SK-N-SH treated with all-trans-retinoic acid at 6 μM for 48 hours (cell line): ENCODE measurements around the gene ABCA3.

Source experiments
- ATAC-seq: fragments of 200-7000 bp; cut with Tn5 transposase; 3 replicates; pipeline ENCODE4 v1.9.1; 2020; ENCODE audit warnings: mild to moderate bottlenecking, moderate library complexity
- ARNTL ChIP-seq: fragments of 450-650 bp; formaldehyde crosslinking; IDR thresholded peaks from 2 replicates; pipeline ENCODE4 v1.5.0; 2020; ENCODE audit warnings: low read depth, mild to moderate bottlenecking, moderate library complexity, borderline replicate concordance
- BACH2 ChIP-seq: fragments of 250-450 bp; sonication (Bioruptor Pico); IDR thresholded peaks from 2 replicates; pipeline ENCODE4 v1.9.0; 2021; ENCODE audit warnings: mild to moderate bottlenecking, borderline replicate concordance
- CSDC2 ChIP-seq: fragments of 250-450 bp; sonication (Bioruptor Pico); IDR thresholded peaks from 2 replicates; pipeline ENCODE4 v1.5.0; 2020; ENCODE audit warnings: mild to moderate bottlenecking, moderate library complexity
- CSRNP3 ChIP-seq: fragments of 250-450 bp; sonication (Bioruptor Pico); IDR thresholded peaks from 2 replicates; pipeline ENCODE4 v1.5.1; 2021; ENCODE audit warnings: mild to moderate bottlenecking, moderate library complexity
- ESRRG ChIP-seq: fragments of 250-450 bp; sonication (Bioruptor Pico); IDR thresholded peaks from 2 replicates; pipeline ENCODE4 v1.6.1; 2021; ENCODE audit warnings: mild to moderate bottlenecking
- GLIS3 ChIP-seq: fragments of 250-450 bp; sonication (Bioruptor Pico); IDR thresholded peaks from 2 replicates; pipeline ENCODE4 v1.5.0; 2020; ENCODE audit warnings: mild to moderate bottlenecking, moderate library complexity
- ISL1 ChIP-seq: fragments of 250-450 bp; sonication (Bioruptor Pico); IDR thresholded peaks from 2 replicates; pipeline ENCODE4 v2.1.2; 2022; ENCODE audit warnings: mild to moderate bottlenecking, moderate library complexity
- OSR1 ChIP-seq: fragments of 250-450 bp; sonication (Bioruptor Pico); IDR thresholded peaks from 2 replicates; pipeline ENCODE4 v1.8.0; 2022; ENCODE audit warnings: moderate library complexity, mild to moderate bottlenecking, inconsistent platforms
- PATZ1 ChIP-seq: fragments of 250-450 bp; sonication (Bioruptor Pico); IDR thresholded peaks from 2 replicates; pipeline ENCODE4 v1.8.0; 2020; ENCODE audit warnings: mild to moderate bottlenecking, moderate library complexity, borderline replicate concordance
- POU6F1 ChIP-seq: fragments of 250-450 bp; sonication (Bioruptor Pico); IDR thresholded peaks from 2 replicates; pipeline ENCODE4 v1.8.0; 2021; ENCODE audit warnings: low read depth, mild to moderate bottlenecking, moderate library complexity, borderline replicate concordance
- PPARA ChIP-seq: fragments of 250-450 bp; sonication (Bioruptor Pico); IDR thresholded peaks from 2 replicates; pipeline ENCODE4 v1.5.0; 2020; ENCODE audit warnings: mild to moderate bottlenecking, borderline replicate concordance
- RARB ChIP-seq: fragments of 250-450 bp; sonication (Bioruptor Pico); IDR thresholded peaks from 2 replicates; pipeline ENCODE4 v1.8.0; 2021; ENCODE audit warnings: mild to moderate bottlenecking, moderate library complexity
- SNAI2 ChIP-seq: fragments of 250-450 bp; sonication (Bioruptor Pico); IDR thresholded peaks from 2 replicates; pipeline ENCODE4 v1.5.0; 2020; ENCODE audit warnings: mild to moderate bottlenecking, moderate library complexity
- TCF4 ChIP-seq: fragments of 250-450 bp; sonication (Bioruptor Pico); IDR thresholded peaks from 2 replicates; pipeline ENCODE4 v1.8.0; 2021; ENCODE audit warnings: mild to moderate bottlenecking, moderate library complexity, borderline replicate concordance
- TSHZ2 ChIP-seq: fragments of 250-450 bp; sonication (Bioruptor Pico); IDR thresholded peaks from 2 replicates; pipeline ENCODE4 v1.5.0; 2020; ENCODE audit warnings: mild to moderate bottlenecking, moderate library complexity
- ZFP3 ChIP-seq: fragments of 250-450 bp; sonication (Bioruptor Pico); IDR thresholded peaks from 2 replicates; pipeline ENCODE4 v1.5.0; 2020; ENCODE audit warnings: mild to moderate bottlenecking, moderate library complexity
- ZFP30 ChIP-seq: fragments of 450-650 bp; formaldehyde crosslinking; IDR thresholded peaks from 2 replicates; pipeline ENCODE4 v1.5.0; 2022; ENCODE audit warnings: mild to moderate bottlenecking, moderate library complexity
- ZNF565 ChIP-seq: fragments of 450-650 bp; formaldehyde crosslinking; conservative IDR thresholded peaks from 2 replicates; pipeline ENCODE4 v1.5.0; 2020; ENCODE audit warnings: low read depth, mild to moderate bottlenecking, moderate library complexity
- ZNF70 ChIP-seq: fragments of 450-650 bp; formaldehyde crosslinking; IDR thresholded peaks from 2 replicates; pipeline ENCODE4 v1.5.0; 2020; ENCODE audit warnings: mild to moderate bottlenecking, moderate library complexity
- ZNF8 ChIP-seq: fragments of 450-650 bp; formaldehyde crosslinking; IDR thresholded peaks from 2 replicates; pipeline ENCODE4 v1.5.0; 2020; ENCODE audit warnings: mild to moderate bottlenecking, moderate library complexity

The ABCA3 gene

GRCh38 chr16:2231016-2231931 lies 109.3 kb downstream of the ABCA3 start:
- no peak for TF ChIP-seq ZFP3
- no peak for ATAC-seq

GRCh38 chr16:2230376-2230775 lies 110.2 kb downstream of the ABCA3 start:
- TF ChIP-seq GLIS3 (CRISPR knock-in tag) = no peak
- TF ChIP-seq OSR1 = no peak
- TF ChIP-seq RARB (CRISPR knock-in tag) = no peak
- TF ChIP-seq TCF4 (CRISPR knock-in tag) = no peak
- no peak for TF ChIP-seq ZNF565
- no peak for TF ChIP-seq ARNTL (CRISPR knock-in tag)
- TF ChIP-seq BACH2 (CRISPR knock-in tag) = no peak
- no peak for TF ChIP-seq ZFP30
- no peak for TF ChIP-seq ISL1 (CRISPR knock-in tag)
- no peak for TF ChIP-seq SNAI2 (CRISPR knock-in tag)
- no peak for TF ChIP-seq ESRRG (CRISPR knock-in tag)
- TF ChIP-seq CSRNP3 (CRISPR knock-in tag) = no peak
- TF ChIP-seq ZFP3 = no peak
- TF ChIP-seq ZNF8 (CRISPR knock-in tag) = no peak
- no peak for TF ChIP-seq POU6F1 (CRISPR knock-in tag)
- TF ChIP-seq CSDC2 (CRISPR knock-in tag) = no peak
- TF ChIP-seq PATZ1 (CRISPR knock-in tag) = no peak
- TF ChIP-seq, all 23 proteins: peak for 0
- no peak for ATAC-seq

- no peak for ATAC-seq
- TF ChIP-seq PATZ1 (CRISPR knock-in tag) = no peak
- no peak for TF ChIP-seq ZNF70 (CRISPR knock-in tag)
- no peak for TF ChIP-seq TCF4 (CRISPR knock-in tag)
- TF ChIP-seq RARB (CRISPR knock-in tag) = no peak
- TF ChIP-seq TSHZ2 (CRISPR knock-in tag) = no peak
- TF ChIP-seq PPARA = no peak
- TF ChIP-seq ISL1 (CRISPR knock-in tag) = no peak
- TF ChIP-seq ARNTL (CRISPR knock-in tag) = no peak
Observed at GRCh38 chr16:2229632-2230250, 110.8 kb downstream of the ABCA3 start.
